HCT116 (cell line): ENCODE measurements around the gene CDH13. TPM values are rescaled to one million over a fixed set of nuclear protein-coding genes. Genes with fewer than 3 reads are reported as not detected.

Source experiments
- ATAC-seq: fragments of 200-7000 bp; cut with Tn5 transposase; 2 replicates; pipeline ENCODE4 v1.9.1; 2020; ENCODE audit warnings: mild to moderate bottlenecking, moderate library complexity
- BruUV-seq: library from RNA; stranded (reverse); fragments of 400-500 nt; replicated peaks from 2 replicates; lab custom pipeline; 2021; lab: Mats Ljungman, UMichigan
- CTCF ChIA-PET: fragments of 300-600 bp; sonication (Branson Sonifier 250); formaldehyde crosslinking; loops from one replicate; lab custom pipeline; 2021; ENCODE audit warnings: antibody characterized with exemption; lab: Charles Lee
- POLR2A ChIA-PET: fragments of 300-600, 350-600 bp; sonication (Branson Sonifier 250); formaldehyde crosslinking; loops from one replicate; lab custom pipeline; 2021; ENCODE audit warnings: antibody characterized with exemption; lab: Charles Lee
- RAD21 ChIA-PET, 2 experiments: fragments of 300-600 bp; sonication (Branson Sonifier 250); formaldehyde crosslinking; loops; one replicate each; lab custom pipeline; 2023; ENCODE audit warnings: low total read pairs in 2 of 2; ENCODE audit not compliant: uncharacterized antibody in 2 of 2, unreplicated experiment in 2 of 2, low non-redundant PET in 1 of 2; lab: Charles Lee
- DNase-seq: peaks from one replicate; pipeline ENCODE4 v3.0.0-alpha.2; 2010; ENCODE audit warnings: low read depth, low spot score
- H2AFZ ChIP-seq: fragments of 200-600 bp; shearing (Covaris generic), sonication (generic); 2 replicates; pipeline ENCODE4 v1.6.1; 2017; ENCODE audit warnings: low read depth, mixed run types, mixed read lengths, antibody characterized with exemption, low read length; ENCODE audit not compliant: poor library complexity, severe bottlenecking
- H3K27ac ChIP-seq: 2 replicates; pipeline ENCODE4 v1.5.1; 2012; ENCODE audit warnings: low read depth, low read length
- H3K27me3 ChIP-seq: fragments of 200-600 bp; sonication (generic); 2 replicates; pipeline ENCODE4 v1.6.1; 2016; ENCODE audit warnings: mixed run types, low read length, mixed read lengths; ENCODE audit not compliant: insufficient read depth
- H3K36me3 ChIP-seq, 2 experiments: fragments of 200-500 bp in 1 of 2; fragments of 200-600 bp in 1 of 2; sonication (Bioruptor generic) in 1 of 2; sonication (generic) in 1 of 2; 2 replicates each; pipeline versions ENCODE4 v1.5.1 to v1.6.1; 2014 to 2016; ENCODE audit warnings: low read length in 2 of 2, inconsistent platforms in 1 of 2, mixed read lengths in 1 of 2, mixed run types in 1 of 2; ENCODE audit not compliant: insufficient read depth in 2 of 2, control insufficient read depth in 1 of 2
- H3K4me1 ChIP-seq, 2 experiments: fragments of 200-600 bp in 1 of 2; sonication (generic) in 1 of 2; 2 replicates each; pipeline versions ENCODE4 v1.5.1 to v1.6.1; 2012 to 2017; ENCODE audit warnings: low read length in 2 of 2, inconsistent platforms in 1 of 2, mild to moderate bottlenecking in 1 of 2, mixed read lengths in 1 of 2, mixed run types in 1 of 2, moderate library complexity in 1 of 2; ENCODE audit not compliant: insufficient read depth in 2 of 2, control insufficient read depth in 1 of 2
- H3K4me2 ChIP-seq: fragments of 200-600 bp; sonication (generic); 2 replicates; pipeline ENCODE4 v1.6.1; 2017; ENCODE audit warnings: mixed run types, low read length, mixed read lengths
- H3K4me3 ChIP-seq, 2 experiments: fragments of 200-600 bp in 1 of 2; sonication (generic) in 1 of 2; replicated peaks in 1 of 2; 2 replicates each; pipeline ENCODE4 v1.5.1; 2011 to 2016; ENCODE audit warnings: low read length in 2 of 2, control low read depth in 1 of 2, low read depth in 1 of 2, mild to moderate bottlenecking in 1 of 2, mixed read lengths in 1 of 2, mixed run types in 1 of 2
- H3K79me2 ChIP-seq: fragments of 200-600 bp; sonication (generic); 2 replicates; pipeline ENCODE4 v1.6.1; 2017; ENCODE audit warnings: mild to moderate bottlenecking, mixed run types, low read length, moderate library complexity, mixed read lengths; ENCODE audit not compliant: insufficient read depth
- H3K9ac ChIP-seq: fragments of 200-600 bp; sonication (generic); 2 replicates; pipeline ENCODE4 v1.6.1; 2016; ENCODE audit warnings: low read length, mixed read lengths
- H3K9me2 ChIP-seq: fragments of 200-600 bp; sonication (generic), shearing (Covaris generic); 2 replicates; pipeline ENCODE4 v1.6.1; 2017; ENCODE audit warnings: mixed run types, mild to moderate bottlenecking, moderate library complexity; ENCODE audit not compliant: insufficient read depth
- H3K9me3 ChIP-seq, 2 experiments: fragments of 200-500 bp in 1 of 2; fragments of 200-600 bp in 1 of 2; sonication (Bioruptor generic) in 1 of 2; sonication (generic) in 1 of 2; 2 replicates each; pipeline ENCODE4 v1.6.1; 2014 to 2017; ENCODE audit warnings: low read length in 2 of 2, mixed read lengths in 2 of 2, inconsistent platforms in 1 of 2, low read depth in 1 of 2, mild to moderate bottlenecking in 1 of 2, mixed run types in 1 of 2, moderate library complexity in 1 of 2; ENCODE audit not compliant: control insufficient read depth in 1 of 2, insufficient read depth in 1 of 2
- H4K20me1 ChIP-seq: fragments of 200-600 bp; sonication (generic), shearing (Covaris generic); 2 replicates; pipeline ENCODE4 v1.6.1; 2017; ENCODE audit warnings: mixed run types, mild to moderate bottlenecking, moderate library complexity; ENCODE audit not compliant: insufficient read depth
- ATF3 ChIP-seq: IDR thresholded peaks from 2 replicates; pipeline ENCODE4 v1.6.1; 2012
- CBX3 ChIP-seq: IDR thresholded peaks from 2 replicates; pipeline ENCODE4 v1.6.1; 2012; ENCODE audit warnings: low read depth
- CTCF ChIP-seq, 3 experiments: fragments of 200-600 bp in 1 of 3; sonication (generic) in 1 of 3; IDR thresholded peaks in 2 of 3; conservative IDR thresholded peaks in 1 of 3; 2 replicates each; pipeline ENCODE4 v1.5.1; 2012 to 2017; ENCODE audit warnings: low read depth in 2 of 3, low read length in 2 of 3, antibody characterized with exemption in 1 of 3, borderline replicate concordance in 1 of 3, control low read depth in 1 of 3, mild to moderate bottlenecking in 1 of 3, mixed read lengths in 1 of 3, mixed run types in 1 of 3, moderate library complexity in 1 of 3; ENCODE audit not compliant: insufficient read depth in 1 of 3
- ELF1 ChIP-seq: IDR thresholded peaks from 2 replicates; pipeline ENCODE4 v1.6.1; 2012; ENCODE audit warnings: low read depth, borderline replicate concordance
- EZH2 ChIP-seq: fragments of 200-600 bp; sonication (generic); IDR thresholded peaks from 2 replicates; pipeline ENCODE4 v1.6.1; 2017; ENCODE audit warnings: antibody characterized with exemption, mixed run types
- EZH2phosphoT487 ChIP-seq: fragments of 200-600 bp; IDR thresholded peaks from 2 replicates; pipeline ENCODE4 v1.6.1; 2018; ENCODE audit warnings: antibody characterized with exemption, borderline replicate concordance
- MAX ChIP-seq: IDR thresholded peaks from 2 replicates; pipeline ENCODE4 v1.6.1; 2012
- POLR2A ChIP-seq: IDR thresholded peaks from 2 replicates; pipeline ENCODE4 v1.7.0; 2011; ENCODE audit warnings: borderline replicate concordance; ENCODE audit not compliant: insufficient read depth, insufficient read length; ENCODE audit errors: extremely low read depth
- POLR2AphosphoS5 ChIP-seq: IDR thresholded peaks from 2 replicates; pipeline ENCODE4 v1.6.1; 2011; ENCODE audit warnings: mild to moderate bottlenecking, low read depth, low read length, moderate library complexity
- RAD21 ChIP-seq: IDR thresholded peaks from 2 replicates; pipeline ENCODE4 v1.6.1; 2012; ENCODE audit warnings: low read depth, mild to moderate bottlenecking
- ZFX ChIP-seq: fragments of 450-650 bp; IDR thresholded peaks from 2 replicates; pipeline ENCODE4 v1.6.1; 2017
- ZNF274 ChIP-seq: fragments of 200-500 bp; sonication (Bioruptor generic); IDR thresholded peaks from 2 replicates; pipeline ENCODE4 v1.6.1; 2014; ENCODE audit warnings: mild to moderate bottlenecking, low read depth, low read length, inconsistent platforms
- intact Hi-C: fragments of 100-400 bp; cut with micrococcal nuclease; formaldehyde crosslinking; loops from 2 replicates; pipeline ENCODE4 v1.10.0; 2022
- total RNA-seq: library from RNA; stranded (reverse); gene quantifications from one replicate; pipeline ENCODE4 v1.2.1, GENCODE V29; 2021; ENCODE audit not compliant: unreplicated experiment

The CDH13 gene
- total RNA-seq, 1 experiment from 2014 or later = not detected

- no peak for TF ChIP-seq ELF1
- no peak for TF ChIP-seq MAX
- TF ChIP-seq RAD21 = no peak
- no peak for TF ChIP-seq POLR2AphosphoS5
- no peak for TF ChIP-seq EZH2
- no peak for TF ChIP-seq ATF3
- no peak for TF ChIP-seq ZFX
- H3K27me3 ChIP-seq = no peaks in the 10 kb centered on the region
- H3K27ac ChIP-seq = no peak overlapping the region
- ChIA-PET RAD21 (no interaction called here), POLR2A (no interaction called here), CTCF (no interaction called here)
- no peaks in the 10 kb centered on the region for H3K4me1 ChIP-seq
- no peak overlapping the region for H3K4me2 ChIP-seq
- no peak overlapping the region for H3K9ac ChIP-seq
- H3K9me3 ChIP-seq = peaks cover 5 to 12% of the 10 kb centered on the region in 2 experiments; a peak in 2 of 4 replicates
- no TSS peak for BruUV-seq
- no peaks in the 10 kb centered on the region for H3K36me3 ChIP-seq
- H3K4me3 ChIP-seq = no peak overlapping the region
- no peaks in the 10 kb centered on the region for H4K20me1 ChIP-seq
- H3K79me2 ChIP-seq = no peaks in the 10 kb centered on the region
- H3K9me2 ChIP-seq = no peaks in the 10 kb centered on the region
- intact Hi-C loops = no loop called here
- no peak overlapping the region for H2AFZ ChIP-seq
- ATAC-seq = no peak
- no peak for DNase-seq
Observed at GRCh38 chr16:83248735-83249463, 622.1 kb downstream of the CDH13 start.

GRCh38 chr16:83253521-83253920 lies 626.8 kb downstream of the CDH13 start:
- Histone ChIP-seq H3K9me3 (peaks cover 0 to 34% of the 10 kb centered on the region in 2 experiments; a peak in 2 of 4 replicates), H3K4me3 (no peak overlapping the region), H3K9me2 (no peaks in the 10 kb centered on the region), H3K27ac (no peak overlapping the region), H3K79me2 (no peaks in the 10 kb centered on the region), H2AFZ (no peak overlapping the region), H3K4me2 (no peak overlapping the region), H3K9ac (no peak overlapping the region), H4K20me1 (no peaks in the 10 kb centered on the region), H3K4me1 (no peaks in the 10 kb centered on the region), H3K36me3 (no peaks in the 10 kb centered on the region), H3K27me3 (no peaks in the 10 kb centered on the region)
- RAD21 ChIA-PET = no interaction called here
- TF ChIP-seq RAD21 (no peak), CTCF (IDR thresholded peaks at IDR 0.05 in 2 of 3, conservative IDR thresholded peaks at IDR 0.05 in 1 of 3; ENCODE audit: borderline replicate concordance in 1 of 3, insufficient read depth in 1 of 3, low read depth in 2 of 3, low read length in 2 of 3) (no peak), ZNF274 (no peak), ATF3 (no peak), CBX3 (no peak), POLR2A (no peak), EZH2phosphoT487 (no peak), ZFX (no peak)
- DNase-seq = no peak
- intact Hi-C loops = no loop called here
- no peak for ATAC-seq
- BruUV-seq = no TSS peak
- CTCF ChIA-PET = no interaction called here
- POLR2A ChIA-PET = no interaction called here
